ENCODE measurements around the gene GRIA4. TPM values are rescaled to one million over a fixed set of nuclear protein-coding genes. Genes with fewer than 3 reads are reported as not detected.

Gene GRIA4
- total and polyA plus RNA-seq, 2 of the 13 experiments (the other 11 are each of a cell fraction or from before 2014, with no cell fraction given), result not detected

DNA sequence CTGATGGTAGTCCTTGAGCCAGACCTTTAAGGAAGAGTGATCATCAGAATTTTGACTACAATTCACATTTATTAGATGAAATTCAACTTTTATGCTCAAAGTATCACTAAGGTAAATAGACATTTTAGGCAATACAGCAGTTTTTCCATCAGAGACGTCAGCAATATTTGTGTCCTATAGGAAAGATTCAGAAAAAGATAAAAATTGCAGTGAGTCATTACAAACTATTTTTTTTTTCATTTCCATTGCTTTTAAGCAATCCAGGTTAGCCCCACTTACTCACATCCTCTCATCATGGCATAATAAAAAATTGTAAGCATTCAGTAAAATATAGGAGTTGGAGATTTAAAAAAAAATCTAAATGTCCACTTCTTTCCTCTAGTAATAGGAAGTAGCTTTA is 365.3 kb downstream of the GRIA4 start:
- intact Hi-C loops (cut with micrococcal nuclease; ENCODE audit: unreplicated experiment), result no loop called here
- H3K27ac ChIP-seq (ENCODE audit: extremely low read length, insufficient read depth, low read length), result no peak overlapping the region
- FAIRE-seq, result no peak
- BruUV-seq (replicated peaks), result no TSS peak
- no peaks in the 10 kb centered on the region for H3K27me3 ChIP-seq (ENCODE audit: control insufficient read depth in 1 of 2, insufficient read depth in 2 of 2, low read length in 2 of 2)
- H3K4me3 ChIP-seq (replicated peaks in 1 of 3; ENCODE audit: insufficient read depth in 1 of 3, low read depth in 2 of 3, low read length in 3 of 3), result no peak overlapping the region
- no peak overlapping the region for H3K9ac ChIP-seq (ENCODE audit: insufficient read depth, low read depth, low read length)
- no peaks in the 10 kb centered on the region for H3K9me3 ChIP-seq (ENCODE audit: low read length)
- in situ Hi-C loops (cut with HindIII; ENCODE audit: extremely low pct_ligation_motif_present, low pct_unique_long_range_greater_than_20kb), result no loop called here
- no peaks in the 10 kb centered on the region for H3K4me1 ChIP-seq (ENCODE audit: insufficient read depth, low read length)
- no peak for DNase-seq (ENCODE audit: low spot score)
- WGBS (ENCODE audit: low lambda C conversion rate), result 0% methylated on average over 1 of the region's 1 CpG
- no peak for ATAC-seq
- H2AFZ ChIP-seq (ENCODE audit: low read length), result no peak overlapping the region
- no peak for TF ChIP-seq TGIF2 (CRISPR knock-in tag; IDR thresholded peaks at IDR 0.05)
- TF ChIP-seq, protein P1, sequence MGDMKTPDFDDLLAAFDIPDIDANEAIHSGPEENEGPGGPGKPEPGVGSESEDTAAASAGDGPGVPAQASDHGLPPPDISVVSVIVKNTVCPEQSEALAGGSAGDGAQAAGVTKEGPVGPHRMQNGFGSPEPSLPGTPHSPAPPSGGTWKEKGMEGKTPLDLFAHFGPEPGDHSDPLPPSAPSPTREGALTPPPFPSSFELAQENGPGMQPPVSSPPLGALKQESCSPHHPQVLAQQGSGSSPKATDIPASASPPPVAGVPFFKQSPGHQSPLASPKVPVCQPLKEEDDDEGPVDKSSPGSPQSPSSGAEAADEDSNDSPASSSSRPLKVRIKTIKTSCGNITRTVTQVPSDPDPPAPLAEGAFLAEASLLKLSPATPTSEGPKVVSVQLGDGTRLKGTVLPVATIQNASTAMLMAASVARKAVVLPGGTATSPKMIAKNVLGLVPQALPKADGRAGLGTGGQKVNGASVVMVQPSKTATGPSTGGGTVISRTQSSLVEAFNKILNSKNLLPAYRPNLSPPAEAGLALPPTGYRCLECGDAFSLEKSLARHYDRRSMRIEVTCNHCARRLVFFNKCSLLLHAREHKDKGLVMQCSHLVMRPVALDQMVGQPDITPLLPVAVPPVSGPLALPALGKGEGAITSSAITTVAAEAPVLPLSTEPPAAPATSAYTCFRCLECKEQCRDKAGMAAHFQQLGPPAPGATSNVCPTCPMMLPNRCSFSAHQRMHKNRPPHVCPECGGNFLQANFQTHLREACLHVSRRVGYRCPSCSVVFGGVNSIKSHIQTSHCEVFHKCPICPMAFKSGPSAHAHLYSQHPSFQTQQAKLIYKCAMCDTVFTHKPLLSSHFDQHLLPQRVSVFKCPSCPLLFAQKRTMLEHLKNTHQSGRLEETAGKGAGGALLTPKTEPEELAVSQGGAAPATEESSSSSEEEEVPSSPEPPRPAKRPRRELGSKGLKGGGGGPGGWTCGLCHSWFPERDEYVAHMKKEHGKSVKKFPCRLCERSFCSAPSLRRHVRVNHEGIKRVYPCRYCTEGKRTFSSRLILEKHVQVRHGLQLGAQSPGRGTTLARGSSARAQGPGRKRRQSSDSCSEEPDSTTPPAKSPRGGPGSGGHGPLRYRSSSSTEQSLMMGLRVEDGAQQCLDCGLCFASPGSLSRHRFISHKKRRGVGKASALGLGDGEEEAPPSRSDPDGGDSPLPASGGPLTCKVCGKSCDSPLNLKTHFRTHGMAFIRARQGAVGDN (CRISPR knock-in tag; IDR thresholded peaks at IDR 0.05), result no peak
- no peak for TF ChIP-seq SNAPC2 (CRISPR knock-in tag; IDR thresholded peaks at IDR 0.05)
- TF ChIP-seq MAFK (conservative IDR thresholded peaks at IDR 0.05 in 1 of 2, IDR thresholded peaks at IDR 0.05 in 1 of 2; ENCODE audit: low read length in 2 of 2), result 0 out of 4 replicates have a peak, but pooled peaks of 1 of the 2 experiments have one; percentile 21
- POLR2A ChIA-PET, result no interaction called here
- H3K79me2 ChIP-seq (ENCODE audit: insufficient read depth, low read length), result no peaks in the 10 kb centered on the region
- H3K4me2 ChIP-seq (ENCODE audit: low read depth, low read length), result no peak overlapping the region
- no peaks in the 10 kb centered on the region for H4K20me1 ChIP-seq (ENCODE audit: insufficient read depth, low read length)
- CTCF ChIA-PET (ENCODE audit: low intra/inter-chr PET ratio, low total read pairs), result no interaction called here
- no peaks in the 10 kb centered on the region for H3K36me3 ChIP-seq (replicated peaks in 1 of 2; ENCODE audit: control insufficient read depth in 1 of 2, insufficient read depth in 2 of 2, low read length in 2 of 2)
